NCI-H128 (cell line): ENCODE data around the gene C8A.

Experiments
- DNase-seq: peaks from one replicate; lab custom pipeline; 2025; ENCODE audit not compliant: unreplicated experiment; lab: John Stamatoyannopoulos, UW

The C8A gene

DNA sequence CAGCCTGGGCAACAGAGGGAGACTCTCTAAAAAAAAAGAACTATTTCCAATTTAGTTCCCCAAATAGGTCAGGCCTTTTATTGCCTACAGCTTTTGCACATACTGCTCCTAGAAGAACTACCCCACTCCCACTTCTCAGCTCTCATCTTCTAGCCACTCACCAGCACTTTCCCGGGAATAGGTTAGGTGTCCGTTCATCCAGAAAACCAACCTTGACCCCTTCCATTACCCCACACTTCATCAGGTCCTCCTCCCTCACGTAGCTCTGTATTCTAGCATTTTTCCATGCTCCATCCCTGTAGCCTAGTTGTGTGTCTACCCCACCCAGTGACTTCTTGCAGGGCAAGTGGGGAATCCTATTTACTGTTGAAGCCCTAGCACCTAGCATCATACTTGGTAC is 68.6 kb downstream of the C8A start:
- DNase-seq: no peak

DNA sequence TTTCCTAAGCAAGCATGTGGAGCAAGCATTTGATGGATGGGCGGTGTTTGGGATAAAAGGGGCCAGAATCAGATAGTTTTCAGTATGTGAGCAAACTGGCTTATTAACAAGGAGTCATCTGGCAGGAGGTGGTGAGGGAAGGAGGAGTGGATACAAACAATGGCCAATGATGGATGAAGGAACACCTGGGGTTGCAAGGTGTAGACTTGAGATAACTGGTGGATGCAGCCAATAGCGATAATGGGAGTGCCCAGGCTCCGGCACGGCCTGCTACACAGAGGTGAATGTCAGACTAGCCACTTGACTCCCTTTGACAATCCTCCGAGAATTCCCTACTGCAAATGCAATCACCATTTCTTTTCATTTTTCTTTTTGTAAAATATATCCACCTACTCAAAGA is 69.5 kb downstream of the C8A start:
- no peak for DNase-seq

DNA sequence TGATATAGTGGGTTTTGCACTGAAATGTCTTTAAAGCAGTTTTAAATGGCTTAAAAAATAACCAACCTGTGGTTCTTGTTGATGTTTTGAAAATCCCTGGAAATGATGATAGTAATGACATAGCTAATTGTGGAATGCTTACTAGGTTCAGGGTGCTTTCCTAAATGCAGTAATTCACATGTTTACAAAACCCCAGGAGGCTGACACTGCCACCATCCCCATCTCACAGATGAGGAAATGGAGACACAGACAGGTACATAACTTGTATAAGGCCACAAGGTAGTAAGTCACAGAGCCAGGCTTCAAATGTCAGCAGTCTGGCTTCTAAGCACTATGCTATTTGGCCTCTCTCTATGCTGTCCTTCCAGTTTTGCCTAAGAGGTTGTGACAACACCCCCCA is 70.6 kb downstream of the C8A start:
- no peak for DNase-seq

DNA sequence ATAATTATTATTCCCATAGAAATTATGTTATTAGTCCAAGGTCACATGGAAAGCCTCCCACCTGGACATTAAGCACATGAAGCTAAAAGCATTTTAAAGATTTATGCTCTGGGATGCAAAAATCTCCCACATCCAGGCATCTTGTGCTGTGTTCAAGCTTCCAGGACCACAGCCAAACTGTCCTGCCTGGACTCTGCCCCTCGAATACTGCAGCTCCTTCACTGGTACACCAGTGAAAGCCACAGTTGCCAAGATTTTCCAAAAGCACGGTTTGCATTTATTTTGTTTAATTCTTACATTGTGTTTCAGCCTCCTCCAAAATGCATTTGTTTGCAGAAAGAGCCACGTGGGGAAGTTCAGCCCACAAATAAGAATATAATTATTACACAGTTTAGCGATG is 72.6 kb downstream of the C8A start:
- DNase-seq: no peak

DNA sequence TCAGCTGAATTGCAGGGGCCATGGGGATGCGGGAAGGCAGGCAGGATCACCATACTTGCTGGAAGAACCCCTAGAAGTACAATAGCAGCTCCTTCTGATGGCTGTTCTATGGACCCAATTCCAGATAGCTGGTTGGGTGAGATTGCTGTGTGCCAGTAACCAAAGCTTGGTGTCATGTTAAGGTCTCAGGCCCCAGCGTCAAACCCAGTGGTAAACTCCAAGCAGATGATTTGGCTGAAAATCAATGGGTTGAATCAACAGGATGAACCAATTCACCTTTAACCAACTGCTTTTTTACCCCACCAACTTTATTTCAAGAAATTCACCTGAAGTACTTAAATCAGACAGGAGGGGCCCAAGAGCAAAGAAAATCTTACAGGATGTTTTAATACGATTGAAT is 73.4 kb downstream of the C8A start:
- DNase-seq: no peak

DNA sequence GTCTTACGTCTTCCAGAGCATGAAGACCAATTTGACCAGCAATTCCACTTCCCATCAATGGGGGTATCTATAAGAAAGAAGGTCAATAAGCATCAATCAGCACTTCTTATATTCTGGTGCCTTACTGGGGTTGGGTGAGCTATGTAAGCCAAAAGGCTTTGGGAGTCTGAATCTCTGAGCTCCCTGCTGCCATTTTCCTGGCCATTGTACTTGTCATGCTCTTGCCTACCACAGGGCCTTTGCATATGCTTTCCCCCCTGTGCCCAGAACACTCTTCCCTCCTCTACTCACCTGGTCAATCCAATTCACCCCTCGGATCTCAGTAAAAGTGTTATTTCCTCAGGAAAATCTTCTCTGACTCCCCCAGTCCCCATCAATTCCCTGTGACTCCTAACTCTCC is 74.9 kb downstream of the C8A start:
- no peak for DNase-seq

DNA sequence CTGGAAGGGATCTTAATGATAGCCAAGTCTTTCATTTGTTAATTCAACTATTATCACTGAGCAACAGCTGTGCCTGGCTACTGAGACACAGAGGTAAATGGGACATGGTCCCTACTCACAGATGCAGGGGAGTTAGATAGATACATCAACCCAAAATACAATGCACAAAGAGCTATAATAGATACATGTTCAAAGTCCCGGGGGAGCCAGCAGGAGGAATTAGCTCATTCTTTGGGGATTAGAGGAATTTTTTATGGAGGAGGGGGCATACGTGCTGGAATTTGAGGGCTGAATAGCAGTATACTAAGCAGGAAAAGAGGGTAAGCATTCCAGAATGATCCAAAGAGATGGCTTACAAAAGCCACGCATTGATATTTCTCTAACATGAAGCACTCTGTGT is 76.6 kb downstream of the C8A start:
- no peak for DNase-seq

DNA sequence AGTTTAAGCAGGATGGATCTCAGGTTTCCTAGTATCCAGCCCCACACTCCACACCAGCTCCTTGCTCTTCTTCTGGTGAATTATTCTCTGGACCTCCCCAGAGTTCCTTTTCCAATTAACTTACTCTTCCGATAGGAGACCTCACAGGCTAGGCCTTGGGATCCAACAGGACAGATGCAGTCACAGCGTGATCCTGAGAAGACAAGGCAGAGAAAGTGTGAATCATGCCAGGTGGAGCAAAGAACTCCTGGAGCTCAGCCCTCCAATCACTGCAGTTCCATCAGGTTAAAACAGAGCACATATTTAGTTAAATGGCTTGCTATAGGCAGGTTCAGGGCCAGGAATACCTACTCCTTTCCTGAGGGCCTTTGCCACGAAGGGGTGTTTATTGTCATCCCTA is 77.1 kb downstream of the C8A start:
- DNase-seq: no peak

DNA sequence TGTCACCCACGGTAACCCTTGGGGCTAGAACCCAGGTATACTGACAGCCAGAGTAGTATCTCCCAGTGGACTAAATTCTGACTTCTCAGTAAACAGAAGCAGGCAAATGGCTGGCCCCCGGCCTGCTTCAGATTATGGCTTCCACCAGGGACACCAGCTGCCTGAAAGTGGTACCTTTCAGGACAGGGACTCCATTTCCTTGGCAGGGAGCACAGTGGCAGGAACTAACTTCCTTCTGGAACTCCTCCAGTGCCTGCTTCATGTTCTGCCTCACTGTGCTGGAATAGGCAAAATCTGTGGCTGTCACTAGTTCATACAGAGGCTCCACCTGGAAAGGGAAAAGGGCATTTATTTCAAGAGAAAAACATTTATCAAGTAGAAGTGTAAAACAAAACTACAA is 78.6 kb downstream of the C8A start:
- DNase-seq: no peak

DNA sequence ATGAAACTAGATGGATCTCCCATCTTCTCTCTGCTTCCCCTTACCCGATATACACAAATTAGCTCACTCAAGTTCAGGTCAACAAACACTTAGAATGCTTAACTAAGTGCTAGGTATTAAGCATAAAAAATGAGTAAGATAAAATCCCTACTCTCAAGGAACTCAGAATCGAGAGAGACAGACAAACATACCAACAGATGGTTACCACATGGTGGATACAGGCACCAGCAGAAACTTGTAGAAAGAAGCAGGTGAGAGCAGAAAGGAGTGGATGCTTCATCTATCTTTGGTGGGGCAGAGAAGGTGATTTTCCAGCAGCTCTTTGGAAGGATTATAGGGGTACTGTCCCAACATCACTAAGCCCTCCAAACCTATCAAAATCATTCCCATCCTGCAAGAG is 79.0 kb downstream of the C8A start:
- no peak for DNase-seq

DNA sequence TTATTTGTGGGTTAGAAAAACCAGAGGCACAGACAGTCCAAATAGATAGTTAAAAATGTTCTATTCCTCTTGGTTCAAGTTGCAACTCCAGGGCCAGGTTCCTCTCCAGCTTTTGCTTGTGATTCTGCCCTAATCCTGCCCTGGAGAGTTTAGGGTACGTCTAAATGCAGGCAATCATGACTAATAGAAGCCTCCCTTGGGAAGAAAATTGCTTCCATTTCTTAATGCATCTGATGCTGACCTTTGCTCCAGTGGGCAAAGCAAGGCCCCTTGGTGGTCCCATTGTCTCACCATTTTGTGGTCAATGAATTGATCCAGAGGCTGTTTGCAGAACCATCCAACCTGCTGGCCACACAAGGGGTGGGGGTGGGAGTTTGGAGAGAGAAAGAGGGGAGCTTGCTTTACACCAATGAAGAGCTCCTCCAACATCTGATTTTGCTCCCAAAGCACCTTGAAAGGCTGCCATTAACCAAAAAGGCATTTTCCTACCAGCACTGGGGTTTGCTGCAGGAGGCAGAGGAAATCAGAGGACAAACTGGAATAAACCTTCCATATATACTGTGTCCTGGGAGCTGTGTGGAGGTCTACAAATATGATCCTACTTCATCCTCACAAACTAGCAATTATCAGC is 79.9 kb downstream of the C8A start:
- no peak for DNase-seq

DNA sequence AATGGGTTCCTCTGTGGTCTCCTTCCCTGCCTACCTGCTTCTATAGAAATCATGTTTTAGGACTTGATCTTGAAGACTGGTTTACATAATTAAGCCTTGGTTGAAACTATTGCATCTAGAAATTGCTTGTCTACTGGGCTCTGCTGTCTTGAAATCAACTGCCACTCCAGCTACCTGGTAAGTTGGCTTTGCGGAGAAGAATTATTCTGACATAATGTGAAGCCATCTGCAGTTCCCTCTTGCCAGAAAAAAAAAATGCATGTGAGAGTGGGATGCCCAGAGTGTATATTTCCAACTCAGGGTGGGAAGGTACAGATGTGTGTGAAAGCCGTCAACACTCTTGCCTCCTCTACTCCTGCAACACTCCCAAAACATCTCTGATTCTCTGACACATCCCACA is 84.0 kb downstream of the C8A start:
- no peak for DNase-seq

DNA sequence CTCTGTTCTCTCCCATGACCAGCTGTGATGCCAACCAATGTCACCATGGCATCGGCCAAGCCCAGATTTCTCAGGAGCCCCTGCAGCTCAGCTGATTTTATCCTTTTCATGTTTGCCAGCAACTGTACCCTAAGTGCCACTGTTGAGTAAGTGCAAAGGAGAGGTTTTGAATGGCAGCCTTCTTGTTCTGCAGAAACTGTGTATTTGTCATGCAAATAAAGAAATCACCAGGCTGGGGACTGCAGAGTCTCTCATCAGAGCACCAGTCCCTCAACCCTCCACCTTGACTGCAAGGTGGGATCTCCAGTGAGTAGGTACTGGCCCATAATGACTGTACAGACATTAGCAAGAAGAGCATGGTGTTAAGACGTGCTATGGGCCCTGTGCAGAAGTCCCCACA is 84.6 kb downstream of the C8A start:
- no peak for DNase-seq

DNA sequence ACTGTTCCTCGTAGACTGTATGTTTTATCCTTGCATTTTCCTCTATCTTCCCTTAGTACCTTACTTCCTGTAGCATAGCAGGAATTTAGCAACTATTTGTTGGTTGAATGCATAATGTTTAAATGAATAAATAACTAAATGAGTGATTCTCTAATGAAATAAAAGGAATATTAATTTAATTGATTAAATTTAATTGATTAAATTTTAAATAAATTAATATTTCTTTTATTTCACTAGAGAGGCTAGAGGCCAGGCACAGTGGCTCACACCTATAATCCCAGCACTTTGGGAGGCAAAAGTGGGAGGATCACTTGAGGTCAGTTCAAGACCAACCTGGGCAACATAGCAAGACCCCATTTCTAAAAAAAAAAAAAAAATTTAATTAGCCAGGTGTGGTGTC is 85.4 kb downstream of the C8A start:
- DNase-seq: no peak

DNA sequence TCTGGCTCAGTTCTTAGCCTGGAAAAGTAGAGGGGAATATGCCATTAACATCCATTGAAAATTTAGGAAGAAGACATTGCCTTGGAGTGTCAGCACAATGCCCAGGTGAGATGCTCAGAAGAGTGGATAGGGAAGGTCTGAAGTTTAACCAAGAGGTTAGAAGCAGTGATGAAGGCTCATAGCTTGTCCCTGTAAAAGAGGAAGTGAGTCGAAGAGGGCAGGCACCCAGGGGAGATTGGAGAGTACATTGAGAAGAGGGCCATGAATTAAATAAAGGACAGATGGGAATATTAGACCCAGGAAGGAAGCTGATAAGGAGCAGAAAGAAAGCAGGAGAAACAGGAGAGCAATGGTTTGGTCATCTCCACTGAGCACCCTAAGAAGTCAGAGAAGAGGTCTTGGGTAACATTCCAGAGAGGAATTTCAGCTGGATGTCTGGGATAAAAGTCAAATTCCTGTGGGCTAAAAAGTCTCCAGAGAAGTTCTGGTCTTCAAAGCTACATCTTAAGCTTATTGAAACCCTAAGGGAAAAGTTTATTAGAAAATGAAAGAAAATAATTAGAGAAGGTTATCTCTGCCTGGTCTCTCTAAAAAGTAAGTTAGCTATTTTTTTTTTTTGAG is 93.9 kb downstream of the C8A start:
- DNase-seq: no peak

DNA sequence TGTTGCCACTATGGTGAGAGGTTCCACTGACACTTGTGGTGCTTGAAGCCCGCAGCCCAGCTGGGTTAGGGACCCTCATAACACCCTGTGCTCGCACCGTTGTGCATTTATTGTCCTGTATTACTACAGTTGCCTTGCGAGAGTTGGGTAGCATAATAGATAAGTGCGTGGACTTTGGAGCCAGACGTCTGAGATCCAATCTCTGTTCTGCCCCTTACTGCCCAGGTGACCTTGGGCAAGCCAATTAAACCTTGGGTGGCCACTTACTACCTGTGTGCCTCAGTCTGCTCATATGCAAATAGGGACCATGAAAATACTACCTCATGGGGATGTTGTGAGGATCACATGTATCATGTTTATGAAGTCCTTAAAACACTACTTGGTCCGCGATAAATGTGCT is 97.9 kb downstream of the C8A start:
- DNase-seq: no peak

DNA sequence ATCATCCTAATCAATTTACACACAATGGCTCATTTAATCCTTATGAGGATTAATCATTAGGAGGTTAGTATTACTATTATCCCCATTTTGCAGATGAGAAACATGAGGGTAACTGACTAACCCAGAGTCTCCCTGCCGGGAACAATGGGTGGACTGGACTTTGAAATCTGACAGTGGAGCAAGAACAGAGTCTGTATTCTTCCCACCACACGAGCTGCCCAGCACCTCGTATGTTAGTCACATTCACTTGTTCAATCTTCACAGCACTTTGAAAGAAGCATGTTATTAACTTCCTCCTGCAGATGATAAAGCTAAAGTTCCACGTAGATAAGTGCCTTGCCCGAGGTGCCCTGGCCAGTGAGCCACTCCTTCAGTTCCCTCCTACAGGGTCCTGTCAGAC is 98.8 kb downstream of the C8A start:
- no peak for DNase-seq

DNA sequence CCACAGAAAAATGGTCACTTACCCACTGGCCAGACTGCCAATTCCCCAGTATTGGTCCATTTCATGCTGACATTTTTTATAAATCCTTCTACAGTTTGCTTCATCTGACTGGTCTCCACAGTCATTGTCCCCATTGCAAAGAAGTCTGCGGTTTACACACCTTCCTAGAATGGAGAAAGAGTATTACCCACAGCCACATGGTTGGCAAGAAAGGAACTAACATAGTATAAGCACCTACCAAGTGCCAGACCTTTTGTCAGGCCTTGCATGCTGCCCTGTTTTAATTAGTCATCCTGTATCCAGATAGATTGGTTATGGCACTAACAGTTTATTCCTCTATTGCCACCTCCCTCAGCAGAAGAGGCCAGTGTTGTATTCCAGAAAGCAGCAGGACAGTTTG is 100.1 kb downstream of the C8A start:
- DNase-seq: no peak

DNA sequence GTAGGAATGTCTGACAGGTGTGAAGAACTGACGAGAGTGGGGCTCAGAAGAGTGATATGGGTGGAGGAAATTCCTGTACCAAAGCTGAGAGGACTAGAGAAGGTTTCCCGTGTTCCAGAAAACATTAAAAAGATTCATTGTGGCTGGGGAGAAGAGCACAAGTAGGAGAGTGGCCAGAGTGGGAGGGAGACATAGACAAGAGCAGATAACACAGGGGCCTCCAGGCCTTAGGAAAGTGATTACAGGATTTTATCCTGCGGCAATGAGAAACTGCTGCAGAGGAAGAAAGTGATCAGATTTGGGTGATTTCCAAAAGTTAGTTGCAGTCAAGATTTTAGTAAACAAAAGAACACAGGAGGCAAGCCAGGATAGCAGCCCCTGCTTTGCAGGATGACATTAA is 103.3 kb downstream of the C8A start:
- DNase-seq: no peak

DNA sequence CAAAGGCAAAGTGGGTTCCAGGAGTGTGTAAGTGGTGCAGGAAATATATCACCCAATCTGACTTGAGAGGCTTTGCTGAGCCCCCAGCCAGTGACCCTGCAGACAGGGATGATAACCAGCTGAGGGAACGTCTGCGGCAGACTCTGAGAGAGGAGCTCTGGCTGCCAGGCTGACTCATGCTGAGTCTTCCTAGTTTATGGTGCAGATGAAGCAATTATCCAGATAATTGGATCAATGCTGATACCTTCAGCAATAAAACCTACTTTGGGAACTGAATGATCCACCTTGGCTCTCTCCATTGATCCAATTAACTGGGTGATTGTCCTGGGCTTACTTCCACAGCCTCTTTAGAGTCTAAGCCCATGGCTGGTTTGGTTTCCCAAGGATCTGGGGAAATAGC is 103.9 kb downstream of the C8A start:
- DNase-seq: no peak

DNA sequence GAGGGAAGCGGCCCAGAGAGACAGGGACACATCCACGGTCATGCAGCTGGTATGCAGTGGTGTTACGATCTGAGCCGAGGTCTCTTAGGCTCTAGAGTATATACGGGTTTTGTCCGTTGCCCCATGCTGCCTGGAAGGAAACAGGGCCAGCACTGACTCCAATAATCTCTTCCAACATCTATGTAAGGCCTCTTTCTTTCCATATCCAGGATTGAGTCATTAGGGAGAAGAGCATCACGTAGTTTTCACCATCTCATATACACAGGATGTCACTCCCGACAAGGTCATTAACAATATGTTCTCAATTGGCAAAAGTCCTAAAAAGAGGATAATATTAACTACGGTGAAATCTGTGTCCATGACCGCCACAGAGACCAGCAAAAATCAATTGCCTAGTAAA is 106.8 kb downstream of the C8A start:
- no peak for DNase-seq

DNA sequence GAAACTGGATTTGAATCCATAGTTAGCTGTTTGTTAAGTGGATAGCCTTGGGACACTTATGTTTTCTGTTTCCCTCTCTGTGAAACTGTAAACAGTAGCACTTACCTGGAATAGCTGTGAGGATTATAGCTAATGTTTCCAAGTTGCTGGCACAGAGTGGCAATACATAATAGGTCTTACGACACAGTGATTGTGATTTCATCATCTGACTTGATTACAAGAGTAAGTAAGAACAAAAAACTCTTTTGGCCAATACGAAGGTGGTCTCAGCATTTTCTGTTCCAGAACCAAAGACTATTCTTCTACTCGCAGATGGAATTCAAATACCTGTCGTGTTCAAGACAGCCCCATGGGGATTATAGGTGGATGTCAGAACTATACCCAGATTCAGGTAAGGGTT is 109.1 kb downstream of the C8A start:
- DNase-seq: no peak

DNA sequence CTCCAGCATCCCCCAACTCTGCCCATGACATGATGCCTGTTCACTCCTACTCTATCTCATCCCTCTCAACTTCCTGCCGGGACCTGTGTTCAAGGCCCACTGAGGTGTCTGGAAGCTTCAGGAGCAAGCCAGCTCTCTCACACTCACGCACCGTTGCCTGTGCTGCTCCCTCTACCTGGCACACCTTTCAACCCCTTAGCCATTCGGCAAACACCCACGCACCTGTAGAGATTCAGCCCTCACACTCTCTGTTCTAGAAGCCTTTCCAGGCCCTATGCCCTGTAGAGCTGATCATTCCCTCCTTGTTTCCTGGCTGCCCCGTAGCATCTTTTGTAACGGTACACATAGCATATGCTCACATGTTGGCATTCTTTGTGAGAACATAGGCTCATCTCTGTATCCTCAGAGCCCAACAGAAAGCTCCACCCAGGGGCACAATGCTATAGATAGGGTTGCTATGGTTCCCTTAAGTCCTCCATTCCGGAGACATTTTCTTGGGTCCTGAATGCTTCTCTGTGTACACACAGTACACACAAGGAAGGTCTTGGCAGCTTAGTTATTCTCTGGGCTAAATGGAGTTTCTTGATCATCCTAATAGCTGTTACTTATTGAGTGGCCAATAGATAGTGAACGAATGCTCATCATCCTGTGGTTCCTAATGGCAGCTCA is 109.9 kb downstream of the C8A start:
- DNase-seq: no peak
